B cell (primary cell): Measurements from ENCODE around the gene PDE4B. TPM values are rescaled to one million over a fixed set of nuclear protein-coding genes. Genes with fewer than 3 reads are reported as not detected.

Experiments
- ATAC-seq: fragments of 200-7000 bp; cut with Tn5 transposase; one replicate; pipeline ENCODE4 v1.10.0; 2021; ENCODE audit warnings: low read depth, mild to moderate bottlenecking, moderate number of reproducible peaks, moderate library complexity
- CTCF ChIA-PET: fragments of 350-600 bp; sonication (Branson Sonifier 250); formaldehyde crosslinking; loops from one replicate; lab custom pipeline; 2021; ENCODE audit warnings: antibody characterized with exemption, inconsistent platforms; lab: Charles Lee
- POLR2A ChIA-PET: fragments of 350-600 bp; sonication (Branson Sonifier 250); formaldehyde crosslinking; loops from one replicate; lab custom pipeline; 2021; ENCODE audit warnings: antibody characterized with exemption; lab: Charles Lee
- DNase-seq: peaks from one replicate; pipeline ENCODE4 v3.0.0; 2013
- H2AFZ ChIP-seq: 2 replicates; pipeline ENCODE4 v1.6.1; 2012; ENCODE audit warnings: mild to moderate bottlenecking, low read depth, low read length; ENCODE audit not compliant: insufficient read depth, poor library complexity, severe bottlenecking
- H3K27ac ChIP-seq, 2 donors: 1 replicate in 1 of 2; 2 replicates in 1 of 2; pipeline ENCODE4 v1.5.1; 2012 to 2013; ENCODE audit warnings: low read length in 2 of 2, mild to moderate bottlenecking in 2 of 2, moderate library complexity in 1 of 2
- H3K27me3 ChIP-seq, 4 experiments: fragments of 200-600 bp in 1 of 4; sonication (generic) in 1 of 4; replicated peaks in 1 of 4; 1 replicate in 2 of 4; 2 replicates in 2 of 4; pipeline versions ENCODE4 v1.6.1 to v1.7.0; 2013 to 2016; ENCODE audit warnings: low read length in 3 of 4, mild to moderate bottlenecking in 2 of 4, mixed read lengths in 1 of 4, moderate library complexity in 1 of 4; ENCODE audit not compliant: insufficient read depth in 4 of 4, control insufficient read depth in 3 of 4; ENCODE audit errors: control extremely low read depth in 1 of 4
- H3K36me3 ChIP-seq, 2 experiments: replicated peaks in 1 of 2; 1 replicate in 1 of 2; 2 replicates in 1 of 2; pipeline versions ENCODE4 v1.6.1 to v1.7.1; 2013; ENCODE audit warnings: low read length in 1 of 2; ENCODE audit not compliant: insufficient read depth in 2 of 2, control insufficient read depth in 1 of 2; ENCODE audit errors: control extremely low read depth in 1 of 2, extremely low read depth in 1 of 2
- H3K4me1 ChIP-seq, 2 donors: fragments of 200-600 bp in 1 of 2; sonication (generic) in 1 of 2; 1 replicate in 1 of 2; 2 replicates in 1 of 2; pipeline versions ENCODE4 v1.5.1 to v1.6.1; 2013 to 2017; ENCODE audit warnings: low read length in 2 of 2; ENCODE audit not compliant: control insufficient read depth in 2 of 2, insufficient read depth in 2 of 2
- H3K4me2 ChIP-seq: replicated peaks from 2 replicates; pipeline ENCODE3; 2012; ENCODE audit warnings: mild to moderate bottlenecking, low read depth, low read length; ENCODE audit not compliant: poor library complexity, severe bottlenecking
- H3K4me3 ChIP-seq, 5 experiments: fragments of 200-600 bp in 1 of 5; sonication (generic) in 1 of 5; 1 replicate in 3 of 5; 2 replicates in 2 of 5; pipeline versions ENCODE4 v1.5.1 to v1.7.0; 2011 to 2016; ENCODE audit warnings: low read length in 4 of 5, mild to moderate bottlenecking in 4 of 5, low read depth in 2 of 5, control low read depth in 1 of 5, moderate library complexity in 1 of 5; ENCODE audit not compliant: insufficient read depth in 1 of 5; ENCODE audit errors: control extremely low read depth in 1 of 5, extremely low read depth in 1 of 5
- H3K79me2 ChIP-seq: fragments of 200-600 bp; sonication (generic); one replicate; pipeline ENCODE4 v1.6.0; 2016; ENCODE audit warnings: low read length; ENCODE audit not compliant: control insufficient read depth, insufficient read depth
- H3K9ac ChIP-seq: fragments of 200-600 bp; sonication (generic); 2 replicates; pipeline ENCODE4 v1.6.1; 2017; ENCODE audit warnings: mild to moderate bottlenecking, low read length, moderate library complexity
- H3K9me3 ChIP-seq, 3 donors: one replicate each; pipeline versions ENCODE4 v1.6.1 to v1.7.1; 2013; ENCODE audit warnings: low read length in 2 of 3; ENCODE audit not compliant: control insufficient read depth in 2 of 3, insufficient read depth in 1 of 3; ENCODE audit errors: control extremely low read depth in 1 of 3
- H4K20me1 ChIP-seq: 2 replicates; pipeline ENCODE4 v1.6.0; 2012; ENCODE audit warnings: mild to moderate bottlenecking, low read length; ENCODE audit not compliant: insufficient read depth, control insufficient read depth, poor library complexity, severe bottlenecking
- H3K27ac Mint-ChIP-seq: one replicate; pipeline ENCODE4 v1.8.0; 2021; ENCODE audit warnings: mixed read lengths
- H3K27me3 Mint-ChIP-seq: one replicate; pipeline ENCODE4 v1.8.0; 2021; ENCODE audit warnings: mixed read lengths
- H3K4me1 Mint-ChIP-seq: one replicate; pipeline ENCODE4 v1.8.0; 2021; ENCODE audit warnings: mixed read lengths
- H3K4me3 Mint-ChIP-seq: one replicate; pipeline ENCODE4 v1.8.0; 2021; ENCODE audit warnings: mixed read lengths
- H3K9me3 Mint-ChIP-seq: one replicate; pipeline ENCODE4 v1.8.0; 2022; ENCODE audit warnings: mixed read lengths; ENCODE audit not compliant: insufficient read depth
- EZH2 ChIP-seq: IDR thresholded peaks from 2 replicates; pipeline ENCODE4 v1.6.1; 2012; ENCODE audit warnings: borderline replicate concordance, low read depth, mild to moderate bottlenecking, moderate library complexity, low read length; ENCODE audit not compliant: insufficient read depth, poor library complexity, severe bottlenecking
- WGBS: methylation state at CpG from one replicate; pipeline ENCODE4 v1.1.5; 2013; ENCODE audit warnings: missing lambda C conversion rate; ENCODE audit not compliant: insufficient coverage; 5-methylcytosine and 5-hydroxymethylcytosine counted together
- intact Hi-C: fragments of 100-400 bp; cut with micrococcal nuclease; formaldehyde crosslinking; loops from one replicate; pipeline ENCODE4 v1.10.0; 2022
- polyA plus RNA-seq: library from polyadenylated mRNA; depleted of rRNA; stranded (reverse); fragments of >200 nt; gene quantifications from 2 replicates; pipeline ENCODE4 v1.2.3, GENCODE V29; 2012
- total RNA-seq, 2 donors: library from RNA; stranded (reverse); fragments of 120-200 nt in 1 of 2; gene quantifications; 1 replicate in 1 of 2; 2 replicates in 1 of 2; pipeline versions ENCODE4 v1.2.3 to v1.2.4, GENCODE V29; 2013 to 2022
- TF ChIP-seq, protein P1 (sequence below): fragments of 200-600 bp; IDR thresholded peaks from one replicate; pipeline ENCODE4 v1.8.0; 2022; ENCODE audit warnings: antibody characterized with exemption, mild to moderate bottlenecking

PDE4B gene
- total and polyA plus RNA-seq, 2 donors (not counting 1 experiment from before 2014, with no cell fraction given): 63.7 to 242 TPM

DNA sequence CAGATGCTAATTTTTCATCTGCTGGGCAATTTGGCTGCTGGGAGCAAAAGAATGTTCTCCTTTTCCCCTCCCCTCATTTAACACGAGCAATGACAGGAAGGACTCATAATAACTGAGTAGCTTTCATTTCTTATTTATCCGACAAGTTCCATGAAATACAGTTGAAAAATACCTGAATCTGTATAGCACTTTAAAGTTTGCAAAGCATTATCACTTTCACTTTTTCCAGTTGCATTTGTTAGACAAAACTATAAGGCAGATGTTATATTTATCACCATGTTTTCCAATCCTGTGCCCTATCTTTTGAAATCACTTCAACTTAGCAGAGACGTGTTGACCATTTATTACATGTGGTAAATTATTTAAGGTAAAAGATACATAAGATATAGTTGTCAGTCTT, 390.7 kb downstream of the PDE4B start:
- no peaks in the 10 kb centered on the region for H3K79me2 ChIP-seq
- no peak overlapping the region for H3K4me2 ChIP-seq
- H3K27ac Mint-ChIP-seq: no peak overlapping the region
- no peak overlapping the region for H3K4me3 ChIP-seq
- no peaks in the 10 kb centered on the region for H3K4me1 ChIP-seq
- ATAC-seq: no peak
- no peaks in the 10 kb centered on the region for H3K9me3 ChIP-seq
- no peaks in the 10 kb centered on the region for H3K27me3 ChIP-seq
- H3K9ac ChIP-seq: no peak overlapping the region
- ChIA-PET POLR2A (no interaction called here), CTCF (no interaction called here)
- no peak overlapping the region for H3K27ac ChIP-seq
- no peaks in the 10 kb centered on the region for H3K36me3 ChIP-seq
- DNase-seq: no peak
- no peak overlapping the region for H2AFZ ChIP-seq
- no peaks in the 10 kb centered on the region for H3K4me1 Mint-ChIP-seq
- intact Hi-C loops: no loop called here
- no peaks in the 10 kb centered on the region for H3K9me3 Mint-ChIP-seq
- TF ChIP-seq, protein P1, sequence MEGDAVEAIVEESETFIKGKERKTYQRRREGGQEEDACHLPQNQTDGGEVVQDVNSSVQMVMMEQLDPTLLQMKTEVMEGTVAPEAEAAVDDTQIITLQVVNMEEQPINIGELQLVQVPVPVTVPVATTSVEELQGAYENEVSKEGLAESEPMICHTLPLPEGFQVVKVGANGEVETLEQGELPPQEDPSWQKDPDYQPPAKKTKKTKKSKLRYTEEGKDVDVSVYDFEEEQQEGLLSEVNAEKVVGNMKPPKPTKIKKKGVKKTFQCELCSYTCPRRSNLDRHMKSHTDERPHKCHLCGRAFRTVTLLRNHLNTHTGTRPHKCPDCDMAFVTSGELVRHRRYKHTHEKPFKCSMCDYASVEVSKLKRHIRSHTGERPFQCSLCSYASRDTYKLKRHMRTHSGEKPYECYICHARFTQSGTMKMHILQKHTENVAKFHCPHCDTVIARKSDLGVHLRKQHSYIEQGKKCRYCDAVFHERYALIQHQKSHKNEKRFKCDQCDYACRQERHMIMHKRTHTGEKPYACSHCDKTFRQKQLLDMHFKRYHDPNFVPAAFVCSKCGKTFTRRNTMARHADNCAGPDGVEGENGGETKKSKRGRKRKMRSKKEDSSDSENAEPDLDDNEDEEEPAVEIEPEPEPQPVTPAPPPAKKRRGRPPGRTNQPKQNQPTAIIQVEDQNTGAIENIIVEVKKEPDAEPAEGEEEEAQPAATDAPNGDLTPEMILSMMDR: no peak
- no peak for TF ChIP-seq EZH2
- WGBS: no CpG with 5 or more reads among the region's 3 CpGs
- no peak overlapping the region for H3K4me3 Mint-ChIP-seq
- no peaks in the 10 kb centered on the region for H3K27me3 Mint-ChIP-seq
- H4K20me1 ChIP-seq: no peaks in the 10 kb centered on the region

- no peaks in the 10 kb centered on the region for H3K9me3 Mint-ChIP-seq
- no peak overlapping the region for H3K4me3 Mint-ChIP-seq
- Histone ChIP-seq H3K4me3 (no peak overlapping the region), H2AFZ (no peak overlapping the region), H3K4me1 (no peaks in the 10 kb centered on the region), H4K20me1 (no peaks in the 10 kb centered on the region), H3K9ac (no peak overlapping the region), H3K27ac (no peak overlapping the region), H3K79me2 (no peaks in the 10 kb centered on the region), H3K4me2 (no peak overlapping the region), H3K36me3 (no peaks in the 10 kb centered on the region), H3K27me3 (no peaks in the 10 kb centered on the region), H3K9me3 (no peaks in the 10 kb centered on the region)
- no peak overlapping the region for H3K27ac Mint-ChIP-seq
- no CpG with 5 or more reads among the region's 4 CpGs for WGBS
- ATAC-seq: no peak
- no peak for DNase-seq
- CTCF ChIA-PET: no interaction called here
- no peaks in the 10 kb centered on the region for H3K4me1 Mint-ChIP-seq
- peaks cover 3% of the 10 kb centered on the region for H3K27me3 Mint-ChIP-seq
- intact Hi-C loops: no loop called here
- TF ChIP-seq, protein P1: no peak
- no peak for TF ChIP-seq EZH2
- POLR2A ChIA-PET: no interaction called here
Observed at GRCh38 chr1:66197120-66197519, 404.4 kb downstream of the PDE4B start.
